Mesodermal cell (in vitro differentiated cells): Measurements from ENCODE around the gene SORBS2.

Source experiments
- H3K27ac ChIP-seq: 2 replicates; pipeline ENCODE4 v1.7.0; 2013; ENCODE audit warnings: mild to moderate bottlenecking, low read depth, low read length, moderate library complexity; ENCODE audit not compliant: severe bottlenecking
- H3K36me3 ChIP-seq: 2 replicates; pipeline ENCODE4 v1.7.1; 2013; ENCODE audit warnings: mild to moderate bottlenecking, low read length, moderate library complexity; ENCODE audit not compliant: control insufficient read depth, insufficient read depth
- H3K4me1 ChIP-seq: one replicate; pipeline ENCODE4 v1.7.1; 2013; ENCODE audit warnings: mild to moderate bottlenecking, low read length; ENCODE audit not compliant: insufficient read depth, control insufficient read depth, poor library complexity, severe bottlenecking
- H3K4me3 ChIP-seq: 2 replicates; pipeline ENCODE4 v1.7.0; 2013; ENCODE audit warnings: low read length, control low read depth, mild to moderate bottlenecking; ENCODE audit not compliant: insufficient read depth, poor library complexity, severe bottlenecking; ENCODE audit errors: extremely low read depth
- H3K9me3 ChIP-seq: 2 replicates; pipeline ENCODE4 v1.7.1; 2013; ENCODE audit warnings: mild to moderate bottlenecking, low read length, moderate library complexity; ENCODE audit not compliant: control insufficient read depth
- WGBS, 2 experiments: methylation state at CpG; one replicate each; pipeline ENCODE4 v1.1.5; 2013; ENCODE audit warnings: missing lambda C conversion rate in 2 of 2; ENCODE audit not compliant: insufficient coverage in 2 of 2; 5-methylcytosine and 5-hydroxymethylcytosine counted together

Gene SORBS2

DNA sequence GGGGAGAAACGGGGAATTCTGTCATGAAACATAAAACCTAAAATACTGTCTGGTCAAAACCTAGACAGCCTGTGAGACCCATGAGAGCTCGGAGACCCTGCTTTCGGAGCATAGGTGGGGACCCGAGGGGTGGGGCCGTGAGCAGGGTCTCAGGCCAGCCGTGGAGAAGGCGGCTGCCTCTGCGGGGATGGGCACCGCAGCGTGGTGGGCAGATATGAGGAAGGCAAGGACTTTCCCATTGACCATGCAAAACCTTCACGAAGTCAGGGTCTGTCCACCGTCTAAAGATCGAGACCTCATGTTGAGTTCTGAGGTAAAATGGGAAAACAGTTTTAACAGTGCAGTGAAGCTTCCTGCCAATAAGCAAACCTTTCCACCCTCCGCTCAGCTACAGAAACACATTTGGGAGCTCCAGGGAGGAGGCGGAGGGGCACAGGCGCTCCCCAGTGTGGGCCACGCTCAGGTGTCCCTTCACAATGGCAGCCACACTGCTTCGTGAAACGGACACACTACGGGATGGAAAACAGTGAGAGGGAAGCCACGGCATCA is 74.4 kb downstream of the SORBS2 start:
- H3K4me1 ChIP-seq, result no peaks in the 10 kb centered on the region
- H3K36me3 ChIP-seq, result peaks cover 4% of the 10 kb centered on the region
- H3K9me3 ChIP-seq, result no peaks in the 10 kb centered on the region
- H3K27ac ChIP-seq, result no peak overlapping the region
- WGBS, 2 experiments, result 88 to 92% methylated on average over 19 to 21 of the region's 21 CpGs
- no peak overlapping the region for H3K4me3 ChIP-seq

DNA sequence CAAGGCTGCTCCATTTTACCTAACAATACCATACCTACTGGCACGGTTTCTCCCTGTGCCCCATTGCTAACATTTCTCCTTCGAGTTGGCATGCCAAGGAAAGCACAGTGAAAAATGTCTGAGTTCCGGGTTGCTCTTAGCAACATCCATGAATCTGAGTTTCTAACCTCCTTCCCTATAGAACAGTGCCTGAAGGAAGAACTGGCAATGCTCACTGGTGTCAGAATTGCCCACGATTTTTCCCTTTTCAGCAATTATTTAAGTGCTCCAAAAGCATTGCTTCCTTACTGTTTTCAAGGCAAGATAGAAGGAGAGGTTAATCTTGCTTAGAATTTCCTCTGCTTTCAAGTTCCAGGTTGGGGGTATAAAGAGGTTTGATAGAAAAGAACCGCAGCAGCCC is 75.1 kb downstream of the SORBS2 start:
- 78 to 92% methylated on average over 3 of the region's 5 CpGs for WGBS, 2 experiments
- no peak overlapping the region for H3K27ac ChIP-seq
- no peaks in the 10 kb centered on the region for H3K9me3 ChIP-seq
- H3K36me3 ChIP-seq, result peaks cover 4% of the 10 kb centered on the region
- no peak overlapping the region for H3K4me3 ChIP-seq
- no peaks in the 10 kb centered on the region for H3K4me1 ChIP-seq

GRCh38 chr4:185735866-185736400 is 76.1 kb downstream of the SORBS2 start:
- Histone ChIP-seq H3K36me3 (peaks cover 4% of the 10 kb centered on the region), H3K9me3 (no peaks in the 10 kb centered on the region), H3K4me3 (no peak overlapping the region), H3K27ac (no peak overlapping the region), H3K4me1 (no peaks in the 10 kb centered on the region)
- WGBS, 2 experiments, result 70 to 100% methylated on average over 2 to 3 of the region's 4 CpGs

DNA sequence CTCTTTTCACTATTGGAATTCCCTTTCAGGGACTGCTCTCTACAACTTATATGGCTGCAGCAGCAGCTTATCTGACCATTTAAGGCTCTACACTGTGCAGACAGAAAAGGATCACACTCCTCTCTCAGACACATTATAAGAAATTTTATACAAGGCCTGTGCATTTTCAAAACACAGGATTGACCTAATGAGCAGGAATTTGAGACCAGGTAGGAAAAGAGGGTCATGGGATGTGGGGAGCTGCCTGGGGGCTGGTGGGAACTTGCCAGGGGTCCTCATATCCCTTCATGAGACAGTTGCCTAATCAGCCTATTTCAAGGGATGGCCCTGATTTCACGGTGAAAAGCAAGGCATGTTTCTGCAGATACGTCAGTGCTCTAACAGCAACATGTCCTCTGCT is 77.1 kb downstream of the SORBS2 start:
- 74 to 93% methylated on average over 2 of the region's 2 CpGs for WGBS, 2 experiments
- Histone ChIP-seq H3K9me3 (no peaks in the 10 kb centered on the region), H3K27ac (no peak overlapping the region), H3K36me3 (peaks cover 4% of the 10 kb centered on the region), H3K4me3 (no peak overlapping the region), H3K4me1 (peaks cover 2% of the 10 kb centered on the region)

DNA sequence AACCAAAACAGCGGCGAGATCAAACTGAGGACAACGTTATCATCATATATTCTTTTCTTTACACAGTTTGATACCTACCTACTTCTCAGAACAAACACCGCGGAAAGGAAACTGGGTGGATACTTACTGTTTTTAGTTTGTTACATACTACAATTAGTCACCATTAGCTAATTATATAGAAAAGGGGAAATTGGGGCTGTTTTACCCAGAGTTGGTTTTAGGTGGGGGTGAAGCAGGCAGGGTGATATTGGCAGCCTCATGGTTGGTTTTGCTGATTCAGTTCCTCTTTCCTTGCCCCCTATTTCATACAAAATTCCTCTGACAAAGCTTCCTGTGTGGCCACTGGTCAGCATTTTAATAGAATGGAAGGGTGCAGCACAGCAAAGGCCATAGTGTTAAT is 77.8 kb downstream of the SORBS2 start:
- Histone ChIP-seq H3K4me3 (no peak overlapping the region), H3K27ac (no peak overlapping the region), H3K4me1 (peaks cover 2% of the 10 kb centered on the region), H3K9me3 (no peaks in the 10 kb centered on the region), H3K36me3 (peaks cover 4% of the 10 kb centered on the region)
- no CpG with 5 or more reads among the region's 5 CpGs for WGBS, 2 experiments

DNA sequence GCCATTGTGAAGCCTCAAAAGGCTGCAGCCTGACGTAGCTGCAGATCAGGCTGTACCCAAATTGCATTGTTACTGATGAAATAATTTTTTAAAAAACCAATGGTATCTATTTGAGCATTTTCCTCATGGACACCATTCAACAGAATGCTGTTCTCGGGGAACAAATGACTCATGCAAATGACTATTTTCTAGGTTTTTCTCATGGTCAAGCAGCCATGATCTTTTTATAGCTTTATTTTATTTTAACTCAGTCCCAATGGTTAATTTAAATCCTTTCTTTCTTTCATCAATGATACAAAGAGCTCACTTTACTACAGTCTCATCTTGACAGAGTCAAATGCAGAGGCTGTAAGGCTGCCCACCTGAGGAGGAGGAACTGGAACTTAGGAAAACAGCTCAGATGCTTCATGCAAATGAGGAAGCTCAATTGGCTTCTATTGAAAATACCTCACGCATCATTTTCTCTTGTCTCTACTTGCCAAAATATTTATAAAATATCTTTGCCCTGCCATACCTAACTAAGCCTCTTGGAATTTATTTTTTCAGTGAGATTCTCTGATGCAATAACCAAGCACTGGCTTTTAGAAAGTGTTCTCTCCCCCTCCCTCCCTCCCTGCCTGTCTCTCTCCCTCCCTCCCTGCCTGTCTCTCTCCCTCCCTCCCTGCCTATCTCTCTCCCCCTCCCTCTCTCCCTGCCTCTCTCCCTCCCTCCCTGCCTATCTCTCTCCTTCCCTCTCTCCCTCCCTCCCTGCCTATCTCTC is 81.0 kb downstream of the SORBS2 start:
- H3K4me3 ChIP-seq, result no peak overlapping the region
- H3K36me3 ChIP-seq, result peaks cover 4% of the 10 kb centered on the region
- WGBS, 2 experiments, result 83 to 94% methylated on average over 2 of the region's 3 CpGs
- no peak overlapping the region for H3K27ac ChIP-seq
- peaks cover 2% of the 10 kb centered on the region for H3K4me1 ChIP-seq
- no peaks in the 10 kb centered on the region for H3K9me3 ChIP-seq

GRCh38 chr4:185730387-185730786 is 81.6 kb downstream of the SORBS2 start:
- WGBS, 2 experiments, result 76 to 81% methylated on average over 4 of the region's 4 CpGs
- Histone ChIP-seq H3K27ac (no peak overlapping the region), H3K4me3 (no peak overlapping the region), H3K36me3 (peaks cover 4% of the 10 kb centered on the region), H3K4me1 (peaks cover 2% of the 10 kb centered on the region), H3K9me3 (no peaks in the 10 kb centered on the region)

- Histone ChIP-seq H3K9me3 (no peaks in the 10 kb centered on the region), H3K4me1 (peaks cover 2% of the 10 kb centered on the region), H3K36me3 (peaks cover 4% of the 10 kb centered on the region), H3K4me3 (no peak overlapping the region), H3K27ac (no peak overlapping the region)
- 91 to 100% methylated on average over 2 to 4 of the region's 4 CpGs for WGBS, 2 experiments
Measured at GRCh38 chr4:185729391-185729804, 82.6 kb downstream of the SORBS2 start.

GRCh38 chr4:185728893-185729292 is 83.1 kb downstream of the SORBS2 start:
- no peak overlapping the region for H3K4me3 ChIP-seq
- no CpG with 5 or more reads among the region's 2 CpGs for WGBS, 2 experiments

GRCh38 chr4:185726931-185727330 is 85.1 kb downstream of the SORBS2 start:
- Histone ChIP-seq H3K4me1 (peaks cover 2% of the 10 kb centered on the region), H3K4me3 (no peak overlapping the region), H3K9me3 (no peaks in the 10 kb centered on the region), H3K27ac (no peak overlapping the region), H3K36me3 (no peaks in the 10 kb centered on the region)
- WGBS, 2 experiments, result 85 to 90% methylated on average over 4 to 5 of the region's 8 CpGs

More at GRCh38 chr4:185728893-185729292, 83.1 kb downstream of the SORBS2 start:
- peaks cover 4% of the 10 kb centered on the region for H3K36me3 ChIP-seq
- H3K4me1 ChIP-seq, result peaks cover 2% of the 10 kb centered on the region
- no peak overlapping the region for H3K27ac ChIP-seq
- H3K9me3 ChIP-seq, result no peaks in the 10 kb centered on the region
